HFF-Myc (cell line): ENCODE data around the gene CPXM2.

Source experiments
- DNase-seq: peaks from one replicate; pipeline ENCODE4 v3.0.0-alpha.2; 2011; ENCODE audit warnings: low read depth; ENCODE audit errors: extremely low read depth
- H3K4me3 ChIP-seq: replicated peaks from 2 replicates; pipeline ENCODE4 v1.5.1; 2011; ENCODE audit warnings: low read depth, mild to moderate bottlenecking, control low read depth, low read length
- TF ChIP-seq, protein P1 (sequence below): IDR thresholded peaks from 2 replicates; pipeline ENCODE4 v1.5.1; 2012; ENCODE audit warnings: mild to moderate bottlenecking, low read depth, low read length, control low read depth; ENCODE audit errors: missing control alignments

Gene CPXM2

DNA sequence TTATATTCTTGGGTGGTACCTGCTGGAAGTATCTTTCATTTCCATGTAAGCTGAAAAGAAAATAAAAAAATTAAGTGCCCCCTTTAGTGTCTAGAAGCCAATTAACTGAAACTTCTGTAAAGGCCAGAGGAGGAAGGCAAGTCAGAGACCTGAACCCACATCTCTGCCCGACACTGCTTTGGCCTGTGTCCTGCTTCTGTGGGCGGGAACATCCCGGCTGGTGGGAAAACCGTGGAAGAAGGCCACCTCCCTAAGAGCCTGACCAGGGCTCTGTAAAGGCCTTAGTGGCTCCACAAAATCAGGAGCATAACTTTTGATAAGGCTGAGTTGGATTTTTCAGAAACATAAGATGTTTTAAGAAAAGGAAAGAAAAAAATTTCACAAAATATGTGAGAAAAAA lies 9.4 kb downstream of the CPXM2 start:
- TF ChIP-seq, protein P1, sequence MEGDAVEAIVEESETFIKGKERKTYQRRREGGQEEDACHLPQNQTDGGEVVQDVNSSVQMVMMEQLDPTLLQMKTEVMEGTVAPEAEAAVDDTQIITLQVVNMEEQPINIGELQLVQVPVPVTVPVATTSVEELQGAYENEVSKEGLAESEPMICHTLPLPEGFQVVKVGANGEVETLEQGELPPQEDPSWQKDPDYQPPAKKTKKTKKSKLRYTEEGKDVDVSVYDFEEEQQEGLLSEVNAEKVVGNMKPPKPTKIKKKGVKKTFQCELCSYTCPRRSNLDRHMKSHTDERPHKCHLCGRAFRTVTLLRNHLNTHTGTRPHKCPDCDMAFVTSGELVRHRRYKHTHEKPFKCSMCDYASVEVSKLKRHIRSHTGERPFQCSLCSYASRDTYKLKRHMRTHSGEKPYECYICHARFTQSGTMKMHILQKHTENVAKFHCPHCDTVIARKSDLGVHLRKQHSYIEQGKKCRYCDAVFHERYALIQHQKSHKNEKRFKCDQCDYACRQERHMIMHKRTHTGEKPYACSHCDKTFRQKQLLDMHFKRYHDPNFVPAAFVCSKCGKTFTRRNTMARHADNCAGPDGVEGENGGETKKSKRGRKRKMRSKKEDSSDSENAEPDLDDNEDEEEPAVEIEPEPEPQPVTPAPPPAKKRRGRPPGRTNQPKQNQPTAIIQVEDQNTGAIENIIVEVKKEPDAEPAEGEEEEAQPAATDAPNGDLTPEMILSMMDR = no peak
- no peak for DNase-seq
- no peak overlapping the region for H3K4me3 ChIP-seq

DNA sequence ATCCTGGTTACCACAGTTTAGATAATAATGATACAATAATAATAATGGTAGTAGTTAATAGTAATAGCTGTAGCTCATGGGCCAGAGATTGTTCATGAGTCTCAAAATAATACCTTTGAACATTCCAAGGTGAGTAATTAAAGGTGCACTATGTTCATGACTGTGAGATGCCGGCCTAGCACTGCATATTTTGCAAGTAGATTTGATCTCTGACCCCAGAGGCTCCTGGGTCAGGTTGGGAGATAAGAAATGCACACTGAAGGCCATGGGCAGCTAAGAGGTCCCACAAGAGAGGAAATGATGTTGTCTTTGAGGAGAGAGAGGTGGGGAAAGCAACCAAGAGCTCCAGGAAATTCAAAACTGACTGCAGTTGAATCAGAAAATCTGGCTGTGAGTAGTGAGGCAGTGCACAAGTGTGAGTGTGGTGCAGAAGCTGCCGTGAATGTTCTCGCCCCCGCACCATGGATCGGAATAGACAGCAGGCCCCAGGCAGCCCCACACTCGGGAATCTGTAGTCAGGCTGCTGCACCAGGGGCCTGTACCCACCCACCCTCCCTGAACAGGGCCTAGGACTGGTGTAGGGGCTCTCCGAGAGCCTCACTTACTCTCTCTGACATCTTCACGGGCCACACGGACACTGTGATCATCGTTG lies 11.9 kb downstream of the CPXM2 start:
- TF ChIP-seq, protein P1 = no peak
- DNase-seq = no peak
- no peak overlapping the region for H3K4me3 ChIP-seq

DNA sequence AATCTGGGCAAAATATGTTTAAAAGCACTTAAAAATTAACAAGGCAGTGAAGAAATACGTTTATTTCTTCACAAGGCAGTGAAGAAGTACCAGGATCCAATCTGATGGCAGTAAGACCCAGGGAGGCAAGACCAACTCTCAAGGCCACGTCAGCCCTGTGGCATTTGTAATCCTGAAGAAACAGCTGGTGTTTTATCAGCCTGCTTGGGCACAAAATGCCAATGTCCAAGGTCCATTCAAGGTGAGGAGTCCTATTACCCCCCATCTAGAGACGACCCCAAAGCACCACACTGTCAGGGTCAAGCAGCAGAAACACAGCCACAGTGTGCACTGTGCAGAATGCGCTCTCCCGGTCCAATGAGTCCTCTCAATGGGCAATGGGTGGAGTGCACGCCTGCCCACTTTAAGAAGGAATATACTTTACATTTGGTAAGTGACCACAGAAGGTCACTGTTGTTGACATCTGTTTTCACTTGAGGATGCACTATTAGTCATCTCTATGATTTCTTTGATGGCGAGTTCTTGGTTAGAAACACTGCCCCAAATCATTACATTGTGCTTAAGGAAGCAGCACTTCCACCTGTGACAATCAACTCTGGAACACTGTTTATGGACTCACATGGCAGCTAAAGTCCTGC lies 12.8 kb downstream of the CPXM2 start:
- no peak overlapping the region for H3K4me3 ChIP-seq
- no peak for DNase-seq
- TF ChIP-seq, protein P1 = no peak

DNA sequence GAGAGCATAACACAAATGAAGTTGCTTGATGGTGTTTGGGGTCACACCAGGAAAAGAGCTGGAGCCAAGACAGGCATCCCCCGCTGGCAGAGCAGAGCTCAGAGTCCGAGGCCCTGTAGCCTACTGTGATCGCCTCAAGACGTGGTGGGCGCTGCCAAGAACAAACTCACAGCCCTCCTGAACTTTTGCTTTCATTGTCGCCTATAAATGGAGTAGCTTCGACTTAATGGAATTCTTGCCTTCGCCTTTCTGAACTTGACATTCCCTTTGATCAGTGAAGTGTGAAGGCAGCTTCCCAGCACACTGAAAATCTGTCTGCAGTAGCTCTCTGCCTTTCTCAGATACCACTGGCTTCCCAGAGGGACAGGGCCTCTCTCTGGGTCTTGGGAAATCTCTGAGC lies 21.3 kb downstream of the CPXM2 start:
- DNase-seq = no peak
- TF ChIP-seq, protein P1 = no peak
- H3K4me3 ChIP-seq = no peak overlapping the region

DNA sequence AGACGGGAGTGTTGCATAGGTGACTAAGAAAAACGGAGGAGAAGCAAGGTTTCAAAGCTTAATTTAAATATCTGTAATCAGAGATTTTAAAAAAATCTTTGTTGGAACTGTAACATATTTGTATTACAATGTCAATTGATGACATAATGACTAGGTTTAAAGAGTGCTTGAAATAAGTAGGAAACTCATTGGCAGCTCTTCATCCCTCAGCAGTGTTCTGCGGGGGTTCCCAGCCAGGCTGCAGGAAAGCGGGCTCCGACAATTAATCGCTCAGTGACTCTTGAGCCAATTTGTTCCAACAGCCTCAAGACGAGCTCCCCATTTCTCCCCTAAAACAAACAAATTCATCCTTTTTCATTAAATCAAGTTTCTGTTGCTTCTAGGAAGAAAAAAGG lies 22.6 kb downstream of the CPXM2 start:
- TF ChIP-seq, protein P1 = no peak
- DNase-seq = no peak
- H3K4me3 ChIP-seq = no peak overlapping the region

DNA sequence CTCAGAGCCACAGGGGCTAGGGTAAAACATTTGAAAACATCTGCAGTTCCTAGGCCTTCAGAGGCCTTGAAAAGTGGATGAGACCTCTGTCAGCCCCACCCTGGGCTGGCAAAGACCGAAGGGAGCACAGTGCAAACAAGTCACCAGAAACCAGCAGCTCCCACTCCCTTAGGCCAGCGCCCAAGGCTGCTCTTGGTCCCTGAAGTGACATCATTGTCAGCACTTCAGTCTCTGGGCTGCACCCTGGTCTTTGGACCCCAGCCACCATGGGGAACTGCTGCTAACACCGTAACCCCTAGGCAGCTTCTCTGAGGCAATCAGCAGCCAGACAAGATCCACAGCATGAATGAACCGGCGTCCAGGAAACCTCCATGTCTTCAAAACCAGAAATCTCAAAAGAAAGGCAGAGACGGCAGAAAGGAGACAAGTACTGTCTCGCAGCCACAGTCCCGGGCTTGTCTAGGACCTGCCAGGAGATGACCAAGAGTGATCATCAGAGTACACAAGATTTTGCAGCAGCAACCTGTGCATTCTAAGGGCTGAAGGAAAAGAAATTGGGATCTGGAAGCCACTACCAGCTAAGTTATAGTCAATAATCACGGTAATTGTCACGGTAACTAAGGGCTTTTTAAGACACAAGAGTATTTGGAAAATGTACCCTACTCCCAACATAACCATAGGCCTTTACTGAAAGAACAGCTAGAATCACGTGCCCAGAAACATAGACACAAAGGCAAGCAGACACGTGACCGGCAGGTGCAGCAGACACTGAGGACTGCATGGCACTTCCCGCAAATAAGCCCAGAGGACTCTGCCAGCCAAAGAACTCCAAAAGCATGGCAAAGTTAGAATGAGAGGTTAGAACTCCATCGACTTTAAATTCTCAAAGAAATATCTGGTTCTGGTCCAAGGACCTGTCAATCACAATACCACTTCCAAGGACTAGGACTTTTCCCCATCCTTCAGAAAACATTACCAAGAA lies 23.3 kb downstream of the CPXM2 start:
- H3K4me3 ChIP-seq = no peak overlapping the region
- TF ChIP-seq, protein P1 = no peak
- no peak for DNase-seq
